GM12873 (cell line): Measurements from ENCODE around the gene NOD2.

ENCODE experiments used
- CTCF ChIP-seq: IDR thresholded peaks from 2 replicates; pipeline ENCODE4 v1.5.1; 2012; ENCODE audit warnings: low read depth, mild to moderate bottlenecking, moderate library complexity, low read length, control low read depth; ENCODE audit not compliant: insufficient read depth; ENCODE audit errors: missing control alignments

NOD2 gene

GRCh38 chr16:50781043-50781442 is 87.6 kb downstream of the NOD2 start:
- TF ChIP-seq CTCF = peak; percentile 39

GRCh38 chr16:50781518-50781917 is 88.1 kb downstream of the NOD2 start:
- TF ChIP-seq CTCF = no peak
